Smooth muscle cell (in vitro differentiated cells): ENCODE results near the gene GPBAR1. TPM values are rescaled to one million over a fixed set of nuclear protein-coding genes. Genes with fewer than 3 reads are reported as not detected.

Experiments used
- DNase-seq: peaks from one replicate; lab custom pipeline; 2025; ENCODE audit not compliant: unreplicated experiment; lab: John Stamatoyannopoulos, UW
- H2AFZ ChIP-seq: fragments of 200-600 bp; sonication (generic); 2 replicates; pipeline ENCODE4 v1.6.0; 2016; ENCODE audit warnings: antibody characterized with exemption, low read depth, mild to moderate bottlenecking
- H3F3A ChIP-seq: fragments of 200-600 bp; sonication (generic); 2 replicates; pipeline ENCODE4 v1.6.0; 2017; ENCODE audit warnings: antibody characterized with exemption, low read depth
- H3K27ac ChIP-seq: fragments of 200-600 bp; sonication (generic); 2 replicates; pipeline ENCODE4 v1.5.1; 2016; ENCODE audit warnings: low read depth, mild to moderate bottlenecking
- H3K27me3 ChIP-seq: fragments of 200-600 bp; sonication (generic); 2 replicates; pipeline ENCODE4 v1.6.1; 2016; ENCODE audit warnings: low read depth, mild to moderate bottlenecking
- H3K36me3 ChIP-seq: fragments of 200-600 bp; sonication (generic); 2 replicates; pipeline ENCODE4 v1.5.1; 2016; ENCODE audit warnings: low read depth
- H3K4me1 ChIP-seq: fragments of 200-600 bp; sonication (generic); 2 replicates; pipeline ENCODE4 v1.5.1; 2016; ENCODE audit warnings: low read depth
- H3K4me2 ChIP-seq: fragments of 200-600 bp; sonication (generic); 2 replicates; pipeline ENCODE4 v1.6.0; 2016; ENCODE audit warnings: mild to moderate bottlenecking
- H3K4me3 ChIP-seq: fragments of 200-600 bp; sonication (generic); 2 replicates; pipeline ENCODE4 v1.5.1; 2016; ENCODE audit warnings: mild to moderate bottlenecking
- H3K79me2 ChIP-seq: fragments of 200-600 bp; sonication (generic); 2 replicates; pipeline ENCODE4 v1.6.0; 2016; ENCODE audit warnings: low read depth, mild to moderate bottlenecking
- H3K9ac ChIP-seq: fragments of 200-600 bp; sonication (generic); 2 replicates; pipeline ENCODE4 v1.6.0; 2016; ENCODE audit warnings: low read depth
- H3K9me3 ChIP-seq: fragments of 200-600 bp; sonication (generic); replicated peaks from 2 replicates; pipeline ENCODE4 v1.5.1; 2016; ENCODE audit warnings: low read depth
- H4K20me1 ChIP-seq: fragments of 200-600 bp; sonication (generic); 2 replicates; pipeline ENCODE4 v1.6.0; 2016; ENCODE audit warnings: low read depth
- WGBS: methylation state at CpG from one replicate; pipeline ENCODE4 v1.1.7; 2016; ENCODE audit warnings: low lambda C conversion rate; 5-methylcytosine and 5-hydroxymethylcytosine counted together
- polyA plus RNA-seq: library from polyadenylated mRNA; unstranded; fragments of >200 nt; fragmentation: Nextera tagmentation; extraction: Ambion mirVana; gene quantifications from 2 replicates; pipeline ENCODE4 v1.2.1, GENCODE V29; 2016
- total RNA-seq: library from RNA; depleted of rRNA; stranded (reverse); fragments of >200 nt; gene quantifications from 2 replicates; pipeline ENCODE4 v1.2.3, GENCODE V29; 2014
- TF ChIP-seq, protein P1 (sequence below): fragments of 200-600 bp; sonication (generic); IDR thresholded peaks from 2 replicates; pipeline ENCODE4 v1.5.1; 2017; ENCODE audit warnings: borderline replicate concordance, mild to moderate bottlenecking, antibody characterized with exemption; ENCODE audit not compliant: insufficient read depth, poor library complexity, severe bottlenecking

Gene GPBAR1
- total and polyA plus RNA-seq, 2 experiments from 2014 or later, result 1.3 to 1.6 TPM

DNA sequence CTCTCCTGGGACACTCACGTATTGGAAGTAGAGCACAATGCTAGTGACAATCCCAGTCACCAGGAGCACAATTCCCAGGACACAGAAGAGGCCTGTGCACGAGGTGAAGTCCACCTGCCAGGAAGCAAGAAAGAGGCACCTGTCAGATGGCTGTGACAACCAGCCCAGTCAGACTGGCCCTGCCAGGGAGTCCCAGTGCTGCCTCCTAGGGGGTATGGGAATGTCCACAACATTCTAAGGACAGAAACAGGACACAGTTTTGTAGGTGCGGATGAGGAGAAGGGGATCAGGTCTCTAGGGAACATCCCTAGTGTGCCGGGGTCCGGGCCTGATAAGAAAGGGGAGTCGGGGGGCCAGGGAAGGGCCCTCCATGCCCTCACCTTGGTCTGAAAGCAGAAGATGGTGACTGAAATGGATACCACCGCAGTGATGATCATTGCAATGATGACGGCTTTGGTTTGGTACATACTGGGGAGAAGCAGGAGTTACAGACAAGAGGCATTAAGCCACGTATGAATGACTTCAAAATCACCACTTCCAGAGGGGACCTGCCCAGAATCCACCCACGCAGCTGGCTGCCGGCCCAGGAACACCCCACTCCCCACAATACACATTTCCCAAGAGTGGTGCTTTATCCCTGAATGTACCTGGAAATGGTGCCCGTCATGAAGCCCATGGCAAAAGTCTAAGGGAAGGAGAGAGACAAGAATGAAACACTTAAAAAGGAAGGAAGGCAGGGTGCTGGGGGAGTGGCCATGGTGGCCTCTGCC, 16.4 kb downstream of the GPBAR1 start:
- Histone ChIP-seq H3F3A (peaks cover 15% of the 10 kb centered on the region), H3K27me3 (no peaks in the 10 kb centered on the region), H2AFZ (no peak overlapping the region), H3K9ac (no peak overlapping the region), H3K79me2 (peaks cover 33% of the 10 kb centered on the region), H3K4me2 (no peak overlapping the region), H3K4me1 (peaks cover 3% of the 10 kb centered on the region), H3K36me3 (no peaks in the 10 kb centered on the region), H4K20me1 (peaks cover 16% of the 10 kb centered on the region), H3K4me3 (no peak overlapping the region), H3K9me3 (no peaks in the 10 kb centered on the region), H3K27ac (no peak overlapping the region)
- DNase-seq, result no peak
- TF ChIP-seq, protein P1, sequence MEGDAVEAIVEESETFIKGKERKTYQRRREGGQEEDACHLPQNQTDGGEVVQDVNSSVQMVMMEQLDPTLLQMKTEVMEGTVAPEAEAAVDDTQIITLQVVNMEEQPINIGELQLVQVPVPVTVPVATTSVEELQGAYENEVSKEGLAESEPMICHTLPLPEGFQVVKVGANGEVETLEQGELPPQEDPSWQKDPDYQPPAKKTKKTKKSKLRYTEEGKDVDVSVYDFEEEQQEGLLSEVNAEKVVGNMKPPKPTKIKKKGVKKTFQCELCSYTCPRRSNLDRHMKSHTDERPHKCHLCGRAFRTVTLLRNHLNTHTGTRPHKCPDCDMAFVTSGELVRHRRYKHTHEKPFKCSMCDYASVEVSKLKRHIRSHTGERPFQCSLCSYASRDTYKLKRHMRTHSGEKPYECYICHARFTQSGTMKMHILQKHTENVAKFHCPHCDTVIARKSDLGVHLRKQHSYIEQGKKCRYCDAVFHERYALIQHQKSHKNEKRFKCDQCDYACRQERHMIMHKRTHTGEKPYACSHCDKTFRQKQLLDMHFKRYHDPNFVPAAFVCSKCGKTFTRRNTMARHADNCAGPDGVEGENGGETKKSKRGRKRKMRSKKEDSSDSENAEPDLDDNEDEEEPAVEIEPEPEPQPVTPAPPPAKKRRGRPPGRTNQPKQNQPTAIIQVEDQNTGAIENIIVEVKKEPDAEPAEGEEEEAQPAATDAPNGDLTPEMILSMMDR, result peak; percentile 9
- WGBS, result 96% methylated on average over 12 of the region's 12 CpGs

DNA sequence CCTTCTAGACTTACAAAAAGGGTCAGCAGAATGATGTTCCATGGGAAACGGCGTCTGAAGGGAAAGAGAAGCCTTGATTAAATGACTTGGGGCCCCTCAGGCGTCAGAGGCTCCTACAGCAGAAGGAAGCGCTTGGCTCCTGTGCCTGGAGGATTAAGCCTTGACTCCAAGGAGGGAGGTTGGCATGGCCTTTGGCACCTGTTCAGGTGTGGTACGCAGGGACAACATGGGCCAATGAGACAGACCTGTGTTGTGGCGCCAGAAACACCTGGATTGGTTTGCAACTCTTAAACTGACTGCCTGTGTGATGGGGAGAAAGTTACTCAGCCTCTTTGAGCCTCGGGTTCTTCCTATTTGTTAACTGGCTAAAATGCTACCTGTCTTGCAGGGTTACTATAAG, 17.1 kb downstream of the GPBAR1 start:
- H4K20me1 ChIP-seq, result peaks cover 19% of the 10 kb centered on the region
- H3K4me1 ChIP-seq, result peaks cover 5% of the 10 kb centered on the region
- DNase-seq, result no peak
- H3K27me3 ChIP-seq, result no peaks in the 10 kb centered on the region
- no peak overlapping the region for H3K4me3 ChIP-seq
- WGBS, result 92% methylated on average over 7 of the region's 7 CpGs
- H2AFZ ChIP-seq, result no peak overlapping the region
- peaks cover 18% of the 10 kb centered on the region for H3F3A ChIP-seq
- H3K9me3 ChIP-seq, result no peaks in the 10 kb centered on the region
- no peak overlapping the region for H3K4me2 ChIP-seq
- TF ChIP-seq, protein P1, result no peak
- no peaks in the 10 kb centered on the region for H3K36me3 ChIP-seq
- no peak overlapping the region for H3K9ac ChIP-seq
- no peak overlapping the region for H3K27ac ChIP-seq
- H3K79me2 ChIP-seq, result peaks cover 36% of the 10 kb centered on the region

DNA sequence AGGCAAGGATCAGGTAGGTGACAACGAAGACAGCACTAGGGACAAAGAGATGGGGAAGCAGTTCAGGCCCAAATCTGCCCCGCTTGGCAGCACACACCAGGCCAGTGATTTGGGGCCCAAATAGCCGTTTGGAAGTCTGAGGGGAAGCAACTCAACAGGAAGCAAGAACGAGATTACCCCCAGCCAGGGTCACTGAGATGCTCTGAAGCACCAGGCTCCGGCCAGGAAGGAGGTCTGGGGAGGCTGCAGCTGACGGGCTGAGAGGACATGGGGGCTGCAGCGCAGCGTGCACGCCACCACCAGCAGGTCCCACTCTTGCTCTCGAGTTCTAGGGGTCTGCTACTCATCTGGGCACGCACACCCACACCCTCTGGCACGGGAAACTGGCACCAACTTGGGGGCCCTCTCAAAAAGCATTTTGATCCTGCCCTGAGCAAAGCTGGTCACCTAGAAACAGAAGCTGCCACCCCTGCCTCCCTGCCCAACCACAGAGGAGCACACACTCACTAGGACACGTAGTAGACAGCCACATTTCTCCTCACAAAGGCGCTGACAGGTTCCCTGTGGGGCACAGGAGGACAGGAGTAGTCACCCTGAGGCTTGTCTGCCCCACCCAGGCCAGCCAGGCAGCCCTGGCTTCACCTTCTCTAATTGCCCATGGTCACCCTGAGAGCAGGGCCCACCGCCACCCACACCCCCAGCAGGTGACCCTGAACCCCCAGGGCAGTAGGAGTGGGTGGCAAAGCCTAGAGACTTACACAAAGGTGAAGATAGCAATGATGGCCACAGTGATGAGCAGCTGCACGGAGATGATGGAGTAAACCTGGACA, 17.9 kb downstream of the GPBAR1 start:
- Histone ChIP-seq H2AFZ (no peak overlapping the region), H3K9ac (no peak overlapping the region), H4K20me1 (peaks cover 19% of the 10 kb centered on the region), H3K27ac (no peak overlapping the region), H3K27me3 (no peaks in the 10 kb centered on the region), H3K79me2 (peaks cover 45% of the 10 kb centered on the region), H3K9me3 (no peaks in the 10 kb centered on the region), H3K4me3 (no peak overlapping the region), H3F3A (peaks cover 18% of the 10 kb centered on the region), H3K36me3 (no peaks in the 10 kb centered on the region), H3K4me2 (no peak overlapping the region), H3K4me1 (peaks cover 4% of the 10 kb centered on the region)
- TF ChIP-seq, protein P1, result no peak
- no peak for DNase-seq
- 93% methylated on average over 16 of the region's 16 CpGs for WGBS
